ENCODE measurements around the gene ZNF521. TPM values are rescaled to one million over a fixed set of nuclear protein-coding genes. Genes with fewer than 3 reads are reported as not detected.

ZNF521 gene
- total RNA-seq, 2 donors from 2014 or later, result 12.7 to 41.5 TPM

- Histone ChIP-seq H3K9me3 (no peaks in the 10 kb centered on the region), H3K4me3 (no peak overlapping the region), H3K36me3 (no peaks in the 10 kb centered on the region), H3K27ac (no peak overlapping the region), H3K4me1 (replicated peaks) (no peaks in the 10 kb centered on the region), H3K27me3 (replicated peaks; ENCODE audit: insufficient read depth) (no peaks in the 10 kb centered on the region)
- intact Hi-C loops (cut with DNase I), result no loop called here
- DNase-seq (ENCODE audit: low spot score), result no peak
- 42% methylated on average over 19 of the region's 19 CpGs for WGBS
- TF ChIP-seq CTCF (IDR thresholded peaks at IDR 0.05) (no peak), POLR2A (IDR thresholded peaks at IDR 0.05) (no peak), POLR2AphosphoS5 (IDR thresholded peaks at IDR 0.05) (peak; percentile 24)
Observed at GRCh38 chr18:25077038-25077943, 274.7 kb downstream of the ZNF521 start.

DNA sequence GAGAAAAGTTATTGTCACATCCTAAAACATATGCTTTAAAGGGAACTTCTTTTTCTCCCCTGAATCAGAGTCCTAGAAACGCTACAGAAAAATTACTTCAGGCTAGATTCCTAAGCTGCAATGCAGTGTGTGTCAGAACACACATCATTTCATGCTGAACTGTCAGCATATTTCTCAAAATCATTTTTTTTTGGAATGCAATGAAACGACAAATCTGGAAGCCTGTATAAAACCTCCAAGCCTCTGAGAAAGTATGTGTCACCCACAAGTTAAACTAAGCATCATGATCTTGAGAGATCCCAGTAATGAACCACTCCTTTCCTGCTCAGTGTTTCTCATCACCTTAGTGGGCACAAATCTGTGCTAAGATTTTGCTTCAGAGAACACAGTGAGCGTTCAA is 276.2 kb downstream of the ZNF521 start:
- no peaks in the 10 kb centered on the region for H3K4me1 ChIP-seq (replicated peaks)
- H3K27me3 ChIP-seq (replicated peaks; ENCODE audit: insufficient read depth), result no peaks in the 10 kb centered on the region
- no peaks in the 10 kb centered on the region for H3K9me3 ChIP-seq
- H3K36me3 ChIP-seq, result no peaks in the 10 kb centered on the region
- intact Hi-C loops (cut with DNase I), result no loop called here
- TF ChIP-seq CTCF (IDR thresholded peaks at IDR 0.05) (no peak), POLR2AphosphoS5 (IDR thresholded peaks at IDR 0.05) (no peak), POLR2A (IDR thresholded peaks at IDR 0.05) (no peak)
- WGBS, result 86% methylated on average over 3 of the region's 3 CpGs
- no peak overlapping the region for H3K27ac ChIP-seq
- no peak overlapping the region for H3K4me3 ChIP-seq
- no peak for DNase-seq (ENCODE audit: low spot score)

- 70% methylated on average over 5 of the region's 5 CpGs for WGBS
- TF ChIP-seq POLR2A (IDR thresholded peaks at IDR 0.05), result no peak
- TF ChIP-seq CTCF (IDR thresholded peaks at IDR 0.05), result no peak
- no peak for TF ChIP-seq POLR2AphosphoS5 (IDR thresholded peaks at IDR 0.05)
Observed at GRCh38 chr18:25075331-25075730, 276.6 kb downstream of the ZNF521 start.

GRCh38 chr18:25074925-25075324 is 277.0 kb downstream of the ZNF521 start:
- no peak for TF ChIP-seq CTCF (IDR thresholded peaks at IDR 0.05)
- TF ChIP-seq POLR2AphosphoS5 (IDR thresholded peaks at IDR 0.05), result no peak
- no peak for TF ChIP-seq POLR2A (IDR thresholded peaks at IDR 0.05)
- Histone ChIP-seq H3K9me3 (no peaks in the 10 kb centered on the region), H3K4me1 (replicated peaks) (no peaks in the 10 kb centered on the region), H3K4me3 (no peak overlapping the region), H3K27ac (no peak overlapping the region), H3K36me3 (no peaks in the 10 kb centered on the region), H3K27me3 (replicated peaks; ENCODE audit: insufficient read depth) (no peaks in the 10 kb centered on the region)
- intact Hi-C loops (cut with DNase I), result no loop called here
- DNase-seq (ENCODE audit: low spot score), result no peak
- 85% methylated on average over 4 of the region's 4 CpGs for WGBS

More at GRCh38 chr18:25075331-25075730, 276.6 kb downstream of the ZNF521 start:
- no peaks in the 10 kb centered on the region for H3K4me1 ChIP-seq (replicated peaks)
- no peak overlapping the region for H3K4me3 ChIP-seq
- no peaks in the 10 kb centered on the region for H3K9me3 ChIP-seq
- intact Hi-C loops (cut with DNase I), result no loop called here
- H3K27ac ChIP-seq, result no peak overlapping the region
- DNase-seq (ENCODE audit: low spot score), result no peak
- no peaks in the 10 kb centered on the region for H3K36me3 ChIP-seq
- H3K27me3 ChIP-seq (replicated peaks; ENCODE audit: insufficient read depth), result no peaks in the 10 kb centered on the region

GRCh38 chr18:25072205-25072604 is 279.8 kb downstream of the ZNF521 start:
- no peak for TF ChIP-seq POLR2AphosphoS5 (IDR thresholded peaks at IDR 0.05)
- no peak for TF ChIP-seq POLR2A (IDR thresholded peaks at IDR 0.05)
- TF ChIP-seq CTCF (IDR thresholded peaks at IDR 0.05), result no peak
- no peaks in the 10 kb centered on the region for H3K4me1 ChIP-seq (replicated peaks)
- DNase-seq (ENCODE audit: low spot score), result no peak
- no peaks in the 10 kb centered on the region for H3K36me3 ChIP-seq
- no peaks in the 10 kb centered on the region for H3K9me3 ChIP-seq
- no peak overlapping the region for H3K27ac ChIP-seq
- H3K4me3 ChIP-seq, result no peak overlapping the region
- WGBS, result 97% methylated on average over 6 of the region's 6 CpGs
- intact Hi-C loops (cut with DNase I), result no loop called here
- H3K27me3 ChIP-seq (replicated peaks; ENCODE audit: insufficient read depth), result no peaks in the 10 kb centered on the region
